Measurements from ENCODE around the gene LRMDA.

The LRMDA gene

GRCh38 chr10:75801661-75802060 is 370.2 kb downstream of the LRMDA start:
- no peak for DNase-seq

GRCh38 chr10:75803121-75803520 is 371.7 kb downstream of the LRMDA start:
- DNase-seq = no peak

- no peak for DNase-seq
Measured at GRCh38 chr10:75803816-75804552, 372.6 kb downstream of the LRMDA start.

GRCh38 chr10:75806186-75806585 is 374.8 kb downstream of the LRMDA start:
- DNase-seq = no peak

- DNase-seq = no peak
Measured at GRCh38 chr10:75807456-75807855, 376.0 kb downstream of the LRMDA start.

- no peak for DNase-seq
Measured at GRCh38 chr10:75809003-75809402, 377.6 kb downstream of the LRMDA start.

GRCh38 chr10:75814014-75814413 is 382.6 kb downstream of the LRMDA start:
- DNase-seq = no peak

GRCh38 chr10:75815066-75815465 is 383.6 kb downstream of the LRMDA start:
- DNase-seq = no peak

GRCh38 chr10:75817198-75817597 is 385.8 kb downstream of the LRMDA start:
- DNase-seq = no peak

GRCh38 chr10:75818552-75818951 is 387.1 kb downstream of the LRMDA start:
- DNase-seq = no peak

- DNase-seq = no peak
Measured at GRCh38 chr10:75825235-75825634, 393.8 kb downstream of the LRMDA start.

GRCh38 chr10:75825661-75826060 is 394.2 kb downstream of the LRMDA start:
- DNase-seq = no peak

GRCh38 chr10:75826846-75827245 is 395.4 kb downstream of the LRMDA start:
- no peak for DNase-seq

GRCh38 chr10:75827587-75828021 is 396.2 kb downstream of the LRMDA start:
- DNase-seq = no peak

- DNase-seq = no peak
Measured at GRCh38 chr10:75828413-75828812, 397.0 kb downstream of the LRMDA start.

- no peak for DNase-seq
Measured at GRCh38 chr10:75836064-75836463, 404.6 kb downstream of the LRMDA start.

GRCh38 chr10:75838486-75838885 is 407.1 kb downstream of the LRMDA start:
- no peak for DNase-seq

GRCh38 chr10:75839020-75839419 is 407.6 kb downstream of the LRMDA start:
- DNase-seq = no peak

- no peak for DNase-seq
Measured at GRCh38 chr10:75841266-75841665, 409.8 kb downstream of the LRMDA start.

- no peak for DNase-seq
Measured at GRCh38 chr10:75845176-75845947, 413.9 kb downstream of the LRMDA start.

GRCh38 chr10:75847477-75847876 is 416.1 kb downstream of the LRMDA start:
- DNase-seq = no peak

- DNase-seq = no peak
Measured at GRCh38 chr10:75851580-75852345, 420.3 kb downstream of the LRMDA start.

GRCh38 chr10:75852851-75853484 is 421.5 kb downstream of the LRMDA start:
- DNase-seq = no peak
